NCI-H2171 treated with DMSO at 0.1 percent for 48 hours (cell line): ENCODE data around the gene FLOT2.
A peak's percentile ranks its signal among the peaks of the same experiment; 100 is the strongest.
"Not testable (repeated sequence)": the region's sequence is repeated elsewhere in the genome, so short reads cannot be mapped to it uniquely, and the experiment has no call there.

Source experiments
- DNase-seq: peaks from one replicate; lab custom pipeline; 2025; lab: John Stamatoyannopoulos, UW

FLOT2 gene

DNA sequence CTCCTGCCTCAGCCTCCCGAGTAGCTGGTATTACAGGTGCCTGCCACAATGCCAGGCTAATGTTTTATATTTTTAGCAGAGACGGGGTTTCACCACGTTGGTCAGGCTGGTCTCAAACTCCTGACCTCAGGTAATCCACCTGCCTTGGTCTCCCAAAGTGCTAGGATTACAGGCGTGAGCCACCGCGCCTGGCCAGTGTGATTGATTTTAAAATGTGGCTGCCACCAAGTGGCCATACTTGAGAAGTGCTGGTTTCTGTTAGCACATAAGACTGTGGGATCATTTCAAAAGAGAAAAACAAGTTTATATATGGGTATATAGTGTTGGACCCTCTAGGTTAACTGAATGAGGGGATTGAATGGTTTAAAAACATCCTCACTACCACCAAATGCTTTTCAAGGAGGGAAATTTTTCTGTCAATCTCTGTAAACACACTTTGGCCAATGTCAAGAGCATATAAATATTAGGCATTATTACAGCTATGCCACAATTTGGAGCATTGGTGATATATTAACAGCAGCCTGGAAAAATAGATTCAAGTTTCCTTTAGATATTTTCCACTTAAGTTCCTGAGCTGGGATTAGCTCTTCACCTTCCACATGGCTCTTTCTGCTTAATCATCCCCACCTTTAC lies 18.9 kb upstream of the FLOT2 start:
- DNase-seq: peak; percentile 47

DNA sequence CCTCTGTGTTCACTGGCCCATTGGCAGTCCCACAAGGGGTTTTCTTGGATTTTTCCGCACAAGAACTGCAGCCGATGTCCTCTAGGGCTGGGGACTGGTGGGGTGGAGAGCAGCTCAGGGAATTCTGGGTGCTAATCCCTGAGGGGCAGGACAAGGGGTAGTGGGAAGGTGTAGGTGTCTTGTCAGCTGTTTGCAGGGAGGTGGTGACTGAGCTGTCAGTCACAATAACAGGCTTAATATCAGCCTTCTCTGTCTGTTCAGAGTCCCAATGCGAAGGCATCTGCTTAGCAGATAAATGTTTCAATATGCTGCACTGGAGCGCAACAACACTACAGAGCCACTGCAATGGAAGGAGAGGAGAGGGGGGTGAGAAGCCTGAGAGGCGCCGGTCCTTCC lies 15.4 kb upstream of the FLOT2 start:
- no peak for DNase-seq

GRCh38 chr17:28912281-28912937 lies 14.9 kb upstream of the FLOT2 start:
- DNase-seq: no peak

DNA sequence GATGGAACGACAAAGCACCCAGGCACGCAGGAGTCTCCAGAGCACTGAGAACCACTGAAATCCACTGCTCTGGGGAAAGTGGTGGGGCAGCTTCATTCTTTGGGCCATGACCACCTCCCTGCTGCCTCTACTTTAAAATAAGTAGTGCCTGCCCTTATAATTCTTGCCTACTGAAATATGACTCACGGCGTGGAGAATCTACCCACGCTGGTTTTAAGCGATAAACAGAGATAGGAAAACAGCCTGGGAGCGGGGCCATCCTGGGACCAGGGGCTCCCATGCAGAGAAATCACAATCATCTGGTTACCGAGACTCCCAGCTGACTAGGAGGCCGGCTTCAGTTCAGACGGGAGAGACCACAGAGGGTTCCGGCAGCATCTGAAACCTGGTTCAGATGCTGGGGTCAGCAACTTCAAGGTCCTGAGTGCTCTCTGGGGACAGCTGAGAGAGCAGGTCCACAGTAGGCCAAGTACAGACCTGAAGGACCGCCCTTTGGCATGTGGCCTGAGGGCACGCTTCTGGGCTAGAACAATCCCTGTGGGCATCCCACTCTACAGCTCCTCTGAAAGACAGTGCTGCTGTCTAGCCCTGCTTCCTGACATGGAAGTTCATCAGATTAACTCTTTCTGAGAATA lies 14.0 kb upstream of the FLOT2 start:
- DNase-seq: no peak

GRCh38 chr17:28910534-28910933 lies 13.0 kb upstream of the FLOT2 start:
- no peak for DNase-seq

DNA sequence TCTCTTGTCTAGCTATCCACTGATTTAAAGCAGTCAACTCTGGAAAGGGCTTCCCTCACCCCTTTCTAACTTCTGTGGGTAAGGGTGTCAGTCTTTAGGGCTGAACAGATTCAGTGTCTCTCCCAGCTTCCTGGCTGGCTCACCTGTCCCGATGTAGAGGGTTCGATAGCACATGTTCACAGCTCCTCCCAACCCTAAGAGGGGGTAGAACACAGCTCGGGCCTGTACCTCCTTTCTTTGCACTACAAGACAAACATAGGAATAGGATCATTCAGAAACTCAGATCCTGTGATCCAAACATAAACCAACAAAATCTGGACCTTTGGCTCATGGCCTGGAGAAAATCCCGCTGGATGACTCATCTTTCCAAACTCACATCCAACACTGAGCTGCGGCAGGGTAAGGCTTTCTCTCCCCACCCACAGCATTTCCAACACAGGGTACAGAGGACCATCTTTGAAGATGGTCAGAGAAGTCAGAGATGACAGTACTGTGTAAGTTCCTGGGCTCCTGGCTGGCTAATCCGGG lies 11.2 kb upstream of the FLOT2 start:
- DNase-seq: no peak

DNA sequence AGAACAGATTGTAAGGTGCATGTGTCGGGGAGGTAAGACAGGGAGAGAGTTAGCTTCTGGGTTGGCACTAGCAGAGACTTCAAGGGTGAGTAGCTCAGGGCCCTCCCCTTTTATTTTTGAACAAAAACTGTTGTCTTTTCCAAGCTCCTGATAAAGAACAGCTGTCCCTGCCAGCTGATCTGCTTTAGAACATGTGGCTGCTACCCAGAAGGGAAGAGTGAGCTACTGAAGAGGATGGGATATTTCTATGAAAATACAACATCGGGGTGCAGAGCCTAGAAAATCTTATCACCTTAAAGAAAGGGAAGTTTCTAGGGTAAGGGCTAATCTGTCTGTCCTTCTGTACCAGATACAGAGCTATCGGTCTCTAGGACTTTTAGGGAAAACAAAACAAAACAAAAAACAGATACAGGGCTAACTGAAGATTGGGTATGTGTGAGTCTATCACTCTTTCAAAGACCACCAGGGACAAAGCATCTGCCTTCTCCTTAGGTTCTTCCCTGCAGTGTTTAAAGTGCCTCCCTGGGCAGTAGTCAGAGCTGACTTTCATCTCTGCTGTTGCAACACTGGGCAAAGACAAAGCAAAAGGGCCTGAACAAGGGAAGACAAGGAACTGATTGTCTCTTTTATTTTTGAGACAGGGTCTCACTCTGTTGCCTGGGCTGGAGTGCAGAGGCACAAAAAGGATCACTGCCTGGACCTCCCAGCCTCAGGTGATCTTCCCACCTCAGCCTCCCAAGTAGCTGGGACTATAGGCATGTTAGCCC lies 10.4 kb upstream of the FLOT2 start:
- DNase-seq: no peak

DNA sequence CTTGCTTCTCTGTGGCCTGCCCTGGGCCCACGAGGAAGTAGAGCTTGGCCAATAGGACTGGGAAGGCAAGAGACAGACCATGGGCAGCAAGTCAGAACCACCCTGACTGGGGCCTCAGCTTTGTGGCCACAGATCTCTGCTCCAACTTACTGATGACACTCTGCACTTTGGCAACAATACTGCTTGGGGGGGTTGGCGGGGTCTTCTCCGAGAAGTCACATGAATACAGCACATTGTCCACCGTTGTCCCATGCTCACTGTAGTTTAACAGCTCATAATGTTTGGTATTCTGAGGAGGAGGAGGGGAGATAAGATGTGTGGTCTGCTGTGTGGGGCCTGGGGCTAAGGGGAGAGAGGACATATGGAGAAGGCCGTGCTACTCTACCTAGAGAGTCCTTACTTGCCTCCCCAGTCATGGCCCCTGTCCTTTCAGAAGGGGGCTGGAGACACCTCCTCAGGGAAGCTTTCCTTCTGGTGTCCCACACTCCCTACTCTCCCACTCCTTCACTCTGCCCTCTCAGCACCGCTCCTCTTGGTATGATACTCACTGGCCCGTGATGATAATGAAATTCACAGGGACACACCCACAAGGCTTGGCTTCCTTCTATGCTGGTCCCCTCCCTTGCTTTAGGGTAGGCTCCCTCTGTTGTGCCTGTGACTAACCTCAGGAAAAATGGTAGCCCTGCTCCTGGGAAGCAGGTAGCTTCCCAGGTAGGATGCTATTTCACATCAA lies 9.3 kb upstream of the FLOT2 start:
- no peak for DNase-seq

DNA sequence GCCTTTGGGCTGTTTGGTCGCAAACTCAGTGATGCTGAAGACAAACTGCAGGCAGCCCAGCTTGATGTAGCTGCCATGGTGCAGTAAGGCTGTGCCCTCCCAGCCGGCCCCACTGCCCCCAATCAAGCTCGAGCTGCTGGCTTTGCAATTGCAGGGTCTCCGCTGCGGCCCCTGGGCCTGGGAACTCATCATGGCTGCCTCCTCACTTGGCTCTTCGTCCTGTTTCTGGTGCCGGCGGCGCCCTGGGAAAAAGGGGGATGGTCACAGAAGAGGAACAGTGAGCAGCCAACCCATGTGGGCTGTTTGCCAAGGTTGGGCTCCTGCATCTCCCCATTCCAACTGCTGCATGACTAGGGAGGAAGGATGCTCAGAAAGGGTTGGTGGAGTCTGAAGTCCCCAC lies 8.7 kb upstream of the FLOT2 start:
- no peak for DNase-seq

DNA sequence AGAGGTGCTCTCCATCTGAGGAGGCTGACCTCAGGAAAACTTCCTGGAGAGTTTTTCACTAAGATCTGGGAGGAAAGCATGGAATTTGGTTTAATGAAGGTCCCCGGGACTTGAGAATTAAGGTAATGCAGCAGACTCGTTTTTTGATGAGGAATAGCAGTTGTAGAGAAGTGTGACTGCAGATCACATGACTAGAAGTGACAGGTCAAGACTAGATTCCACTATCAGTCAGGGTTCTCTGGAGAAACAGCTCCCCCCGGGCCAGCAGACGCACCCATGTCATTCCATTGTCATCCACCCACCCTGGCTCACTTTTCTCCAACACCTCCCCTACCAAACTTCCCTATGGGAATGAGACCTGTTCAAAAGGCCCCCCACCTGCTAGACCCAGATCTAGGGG lies 7.3 kb upstream of the FLOT2 start:
- DNase-seq: no peak

GRCh38 chr17:28903546-28903841 lies 6.0 kb upstream of the FLOT2 start:
- not testable (repeated sequence) for DNase-seq

DNA sequence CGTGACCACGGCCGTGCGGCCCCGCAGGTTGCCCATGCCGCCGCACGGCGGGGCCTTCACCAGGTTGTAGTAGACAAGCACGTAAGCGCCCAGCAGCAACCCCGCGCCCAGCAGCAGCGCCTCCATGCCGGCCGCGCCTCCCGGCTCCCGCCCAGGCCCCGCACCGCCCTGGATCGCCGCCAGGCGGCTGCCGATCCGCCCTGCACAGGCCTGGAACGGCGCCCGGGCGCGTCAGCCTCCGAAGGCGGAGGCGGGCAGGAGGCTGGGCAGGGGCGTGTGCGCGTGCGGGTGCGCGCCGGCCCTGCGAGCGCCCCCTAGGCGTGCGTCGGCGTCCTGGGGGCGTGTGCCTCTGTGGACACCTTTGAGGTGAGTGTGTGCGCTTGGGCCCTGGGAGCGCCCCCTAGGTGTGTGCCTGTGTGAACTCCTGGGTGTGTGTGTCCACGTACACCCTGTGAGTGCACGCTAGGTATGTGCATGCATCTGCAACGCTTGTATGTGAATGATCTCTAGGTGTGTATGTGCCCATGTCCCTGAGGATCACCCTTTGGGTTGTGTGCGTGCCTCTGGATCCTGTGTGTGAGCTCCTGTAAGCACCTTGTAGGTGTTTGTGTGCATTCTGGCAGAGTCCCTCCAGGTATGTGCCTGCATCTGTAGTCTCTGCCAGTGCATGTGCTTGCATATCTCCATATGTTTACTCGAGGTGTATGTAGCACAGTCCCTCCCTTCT lies 5.4 kb upstream of the FLOT2 start, which contains the start of gene DHRS13:
DHRS13 (minus strand) TSS at position 261 of the 727 bp plus-strand sequence; CDS start at position 126, 135 bp downstream.
- peak; percentile 93 for DNase-seq

DNA sequence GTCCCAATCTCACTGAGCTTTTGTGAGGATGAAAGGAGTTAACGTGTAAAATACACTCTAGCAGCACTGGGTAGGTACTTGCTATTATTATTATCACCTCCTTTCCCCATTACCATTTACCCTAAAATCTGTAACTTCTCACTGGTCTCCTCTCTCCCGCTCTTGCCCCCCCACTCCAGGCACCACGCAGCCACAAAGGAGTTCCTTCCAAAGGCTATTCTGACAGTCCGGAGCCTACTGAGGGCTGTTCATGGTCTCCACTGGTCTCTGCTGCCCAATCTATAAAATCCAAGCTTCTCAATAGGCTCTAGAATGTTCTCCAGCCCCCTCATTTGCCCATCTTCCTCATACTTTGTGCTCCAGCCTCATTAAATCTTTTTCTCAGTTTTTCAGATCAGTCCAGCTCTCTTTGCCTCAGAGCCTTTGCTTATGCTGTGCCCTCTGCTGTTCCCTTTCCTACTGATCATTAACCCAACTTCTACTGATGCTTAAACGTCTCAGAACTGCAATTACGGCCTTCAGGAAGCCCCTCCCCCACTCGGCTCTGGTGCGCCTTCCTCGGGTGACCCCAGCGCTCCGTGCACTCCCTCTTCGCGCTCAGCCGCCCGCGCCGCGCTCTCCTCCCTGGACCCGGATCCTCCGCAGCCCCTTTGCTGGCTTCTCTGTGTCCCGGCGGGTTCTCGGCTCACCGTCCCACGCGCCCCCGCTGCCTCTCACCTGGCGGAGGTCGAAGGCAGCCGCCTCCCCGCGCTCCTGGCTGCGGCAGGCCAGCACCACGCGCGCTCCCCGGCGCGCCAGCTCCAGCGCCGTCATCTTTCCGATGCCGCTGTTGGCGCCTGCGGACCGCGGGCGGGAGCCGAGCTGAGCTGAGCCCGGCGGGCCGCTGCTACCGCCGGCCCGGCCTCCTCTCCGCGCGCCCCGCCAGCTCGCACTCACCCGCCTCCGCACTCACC lies 4.6 kb upstream of the FLOT2 start:
- DNase-seq: peak; percentile 69

DNA sequence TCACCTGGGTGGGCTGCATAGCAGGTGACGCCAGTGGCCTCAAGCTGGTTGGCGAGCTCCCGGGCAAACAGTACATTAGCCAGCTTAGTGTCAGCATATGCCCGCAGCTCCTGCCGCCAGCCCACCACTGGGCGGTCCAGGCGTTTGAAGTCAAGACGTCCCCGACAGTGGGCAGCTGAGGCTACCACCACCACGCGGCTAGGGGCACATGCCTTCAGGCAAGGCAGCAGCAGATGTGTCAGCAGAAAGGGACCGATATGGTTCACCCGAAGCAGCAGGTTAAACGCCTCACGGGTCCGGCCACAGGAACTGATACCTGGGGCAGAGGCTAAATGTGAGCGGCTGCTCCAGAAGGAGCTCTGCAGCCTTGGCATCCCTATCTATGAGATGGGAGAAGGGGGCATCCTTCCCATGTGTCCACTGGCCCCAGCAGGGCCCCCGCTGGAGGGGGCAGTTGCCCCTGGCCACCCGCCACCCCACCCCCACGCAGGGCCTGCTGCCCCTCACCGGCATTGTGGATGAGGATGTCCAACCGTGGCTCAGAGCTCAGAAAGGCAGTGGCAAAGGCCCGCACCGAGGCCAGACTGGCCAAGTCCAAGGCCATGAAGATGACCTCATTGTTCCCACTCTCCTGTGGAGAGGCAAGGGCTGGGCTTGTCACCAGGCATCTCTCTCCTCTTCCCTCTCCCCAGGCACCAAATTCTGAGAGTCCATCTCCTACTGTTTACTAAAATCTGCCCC lies 3.6 kb upstream of the FLOT2 start:
- DNase-seq: no peak

DNA sequence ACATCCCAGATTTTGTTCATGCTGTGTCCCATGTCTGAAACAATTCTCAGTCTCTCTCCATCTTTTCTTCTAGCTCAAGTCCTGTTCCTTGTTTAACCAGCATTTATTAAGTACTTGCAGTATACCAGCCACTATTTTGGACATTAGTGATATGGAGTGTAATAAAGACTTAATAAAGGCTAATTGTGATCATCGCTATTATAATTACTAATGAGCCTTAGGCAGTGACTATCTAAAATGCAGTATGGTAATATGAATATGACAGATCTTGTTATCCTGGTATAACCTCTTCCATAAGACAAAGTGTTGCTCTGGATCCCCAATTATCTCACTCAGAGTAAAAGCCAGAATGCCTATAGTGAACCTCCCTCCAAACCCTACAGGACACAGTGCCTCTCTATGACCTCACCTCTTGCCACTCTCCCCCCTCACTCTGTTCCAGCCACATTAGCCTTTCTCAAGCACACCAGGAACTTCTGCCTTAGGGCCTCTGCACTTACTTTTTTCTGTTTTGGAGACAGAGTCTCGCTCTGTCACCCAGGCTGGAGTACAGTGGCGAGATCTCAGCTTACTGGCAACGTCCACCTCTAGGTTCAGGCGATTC lies 1.8 kb upstream of the FLOT2 start:
- no peak for DNase-seq

GRCh38 chr17:28898527-28898955 lies 1.0 kb upstream of the FLOT2 start:
- DNase-seq: no peak

GRCh38 chr17:28897769-28898526 lies 415 bp upstream of the FLOT2 start:
- DNase-seq: peak; percentile 53

GRCh38 chr17:28896491-28896883 lies 1.0 kb downstream of the FLOT2 start:
- DNase-seq: peak; percentile 33
